GM12875 (cell line): ENCODE measurements around the gene ACSBG1.

Source experiments
- H3K4me3 ChIP-seq: one replicate; pipeline ENCODE4 v1.5.1; 2011; ENCODE audit warnings: low read depth, low read length, control low read depth
- CTCF ChIP-seq: IDR thresholded peaks from 2 replicates; pipeline ENCODE4 v1.5.1; 2011; ENCODE audit warnings: low read depth, mild to moderate bottlenecking, control low read depth, inconsistent platforms, low read length, moderate library complexity, borderline replicate concordance; ENCODE audit not compliant: insufficient read depth

ACSBG1 gene

DNA sequence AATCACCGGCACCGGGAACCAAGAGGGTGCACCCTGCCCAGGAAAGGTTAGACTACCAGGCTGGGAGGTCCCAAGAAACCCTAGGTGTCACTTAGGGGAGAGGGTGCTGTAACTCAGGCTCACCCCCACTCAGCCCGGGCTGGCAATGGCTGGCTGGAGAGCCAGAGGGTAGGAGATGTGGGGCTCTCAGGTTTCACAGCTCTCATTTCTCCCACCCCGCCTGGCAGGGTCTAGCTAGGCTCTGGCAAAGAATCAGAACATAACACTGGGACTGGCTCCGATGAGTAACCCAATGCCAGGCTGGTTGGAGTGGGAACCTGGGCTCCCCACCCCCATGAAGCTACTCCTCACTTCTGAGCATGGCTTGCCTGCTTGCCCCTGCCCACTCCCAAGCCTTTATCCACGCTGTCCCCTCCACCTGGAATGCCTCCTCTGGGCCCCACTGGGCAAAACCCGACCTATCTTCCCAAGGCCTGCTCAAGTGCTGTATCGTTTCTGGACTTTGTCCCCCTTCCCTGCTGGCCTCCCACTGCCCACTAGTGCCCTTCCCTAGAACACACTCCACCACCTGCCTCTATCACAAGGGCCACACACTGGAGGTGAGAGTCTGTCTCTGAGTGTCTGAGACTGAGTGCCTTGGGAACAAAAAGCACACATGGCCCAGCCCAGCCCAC is 105.2 kb downstream of the ACSBG1 start:
- no peak for TF ChIP-seq CTCF
- H3K4me3 ChIP-seq, result no peak overlapping the region

- no peak for TF ChIP-seq CTCF
Observed at GRCh38 chr15:78127882-78128281, 106.5 kb downstream of the ACSBG1 start.

GRCh38 chr15:78125267-78125666 is 109.1 kb downstream of the ACSBG1 start:
- H3K4me3 ChIP-seq, result no peak overlapping the region
- TF ChIP-seq CTCF, result no peak

More at GRCh38 chr15:78127882-78128281, 106.5 kb downstream of the ACSBG1 start:
- H3K4me3 ChIP-seq, result no peak overlapping the region

GRCh38 chr15:78120523-78120922 is 113.8 kb downstream of the ACSBG1 start:
- no peak for TF ChIP-seq CTCF
- H3K4me3 ChIP-seq, result no peak overlapping the region
